Measurements from ENCODE around the gene COL1A1.

Gene COL1A1

GRCh38 chr17:50141026-50141744, 60.2 kb downstream of the COL1A1 start:
- Histone ChIP-seq H2AFZ (ENCODE audit: low read length) (no peak overlapping the region), H3K79me2 (ENCODE audit: insufficient read depth, low read length) (no peaks in the 10 kb centered on the region), H3K27me3 (ENCODE audit: insufficient read depth, low read length) (no peaks in the 10 kb centered on the region), H4K20me1 (ENCODE audit: insufficient read depth, low read length) (no peaks in the 10 kb centered on the region), H3K27ac (ENCODE audit: low read depth, low read length, poor library complexity, severe bottlenecking) (no peak overlapping the region), H3F3A (ENCODE audit: insufficient read depth, low read length) (no peaks in the 10 kb centered on the region), H3K36me3 (ENCODE audit: insufficient read depth, low read length) (peaks cover 90% of the 10 kb centered on the region), H3K9ac (ENCODE audit: low read length) (no peak overlapping the region), H3K4me3 (ENCODE audit: low read depth, low read length, poor library complexity, severe bottlenecking) (no peak overlapping the region), H3K9me3 (ENCODE audit: low read length) (no peaks in the 10 kb centered on the region), H3K4me1 (ENCODE audit: insufficient read depth, low read length, severe bottlenecking) (no peaks in the 10 kb centered on the region), H3K9me2 (ENCODE audit: low read depth, low read length) (no peaks in the 10 kb centered on the region), H3K4me2 (ENCODE audit: low read length) (no peak overlapping the region)
- no peak for TF ChIP-seq EZH2 (IDR thresholded peaks at IDR 0.05; ENCODE audit: borderline replicate concordance, low read length)
- no peak for TF ChIP-seq CTCF (IDR thresholded peaks at IDR 0.05; ENCODE audit: low read length)

GRCh38 chr17:50139950-50140885, 61.2 kb downstream of the COL1A1 start:
- no peak overlapping the region for H3K9ac ChIP-seq (ENCODE audit: low read length)
- no peak overlapping the region for H3K4me3 ChIP-seq (ENCODE audit: low read depth, low read length, poor library complexity, severe bottlenecking)
- no peak for TF ChIP-seq EZH2 (IDR thresholded peaks at IDR 0.05; ENCODE audit: borderline replicate concordance, low read length)
- TF ChIP-seq CTCF (IDR thresholded peaks at IDR 0.05; ENCODE audit: low read length) = peak; percentile 77
- H3K27ac ChIP-seq (ENCODE audit: low read depth, low read length, poor library complexity, severe bottlenecking) = no peak overlapping the region
- no peaks in the 10 kb centered on the region for H3K4me1 ChIP-seq (ENCODE audit: insufficient read depth, low read length, severe bottlenecking)
- no peaks in the 10 kb centered on the region for H3K27me3 ChIP-seq (ENCODE audit: insufficient read depth, low read length)
- H3K79me2 ChIP-seq (ENCODE audit: insufficient read depth, low read length) = no peaks in the 10 kb centered on the region
- H3F3A ChIP-seq (ENCODE audit: insufficient read depth, low read length) = no peaks in the 10 kb centered on the region
- H4K20me1 ChIP-seq (ENCODE audit: insufficient read depth, low read length) = no peaks in the 10 kb centered on the region
- H2AFZ ChIP-seq (ENCODE audit: low read length) = no peak overlapping the region
- H3K4me2 ChIP-seq (ENCODE audit: low read length) = no peak overlapping the region
- H3K9me2 ChIP-seq (ENCODE audit: low read depth, low read length) = no peaks in the 10 kb centered on the region
- peaks cover 94% of the 10 kb centered on the region for H3K36me3 ChIP-seq (ENCODE audit: insufficient read depth, low read length)
- no peaks in the 10 kb centered on the region for H3K9me3 ChIP-seq (ENCODE audit: low read length)

GRCh38 chr17:50139185-50139783, 62.1 kb downstream of the COL1A1 start:
- no peak for TF ChIP-seq EZH2 (IDR thresholded peaks at IDR 0.05; ENCODE audit: borderline replicate concordance, low read length)
- no peak for TF ChIP-seq CTCF (IDR thresholded peaks at IDR 0.05; ENCODE audit: low read length)
- H3K79me2 ChIP-seq (ENCODE audit: insufficient read depth, low read length) = no peaks in the 10 kb centered on the region
- H3K36me3 ChIP-seq (ENCODE audit: insufficient read depth, low read length) = peaks cover 93% of the 10 kb centered on the region

More at GRCh38 chr17:50139185-50139783, 62.1 kb downstream of the COL1A1 start:
- Histone ChIP-seq H3K4me3 (ENCODE audit: low read depth, low read length, poor library complexity, severe bottlenecking) (no peak overlapping the region), H3K9ac (ENCODE audit: low read length) (no peak overlapping the region), H2AFZ (ENCODE audit: low read length) (no peak overlapping the region), H3K27ac (ENCODE audit: low read depth, low read length, poor library complexity, severe bottlenecking) (no peak overlapping the region), H3K4me2 (ENCODE audit: low read length) (no peak overlapping the region), H3K9me3 (ENCODE audit: low read length) (no peaks in the 10 kb centered on the region), H3F3A (ENCODE audit: insufficient read depth, low read length) (no peaks in the 10 kb centered on the region), H3K9me2 (ENCODE audit: low read depth, low read length) (no peaks in the 10 kb centered on the region), H4K20me1 (ENCODE audit: insufficient read depth, low read length) (no peaks in the 10 kb centered on the region), H3K4me1 (ENCODE audit: insufficient read depth, low read length, severe bottlenecking) (no peaks in the 10 kb centered on the region), H3K27me3 (ENCODE audit: insufficient read depth, low read length) (no peaks in the 10 kb centered on the region)

Measured in OCI-LY1 (cell line).